ENCODE results near the gene FASTK.

DNA sequence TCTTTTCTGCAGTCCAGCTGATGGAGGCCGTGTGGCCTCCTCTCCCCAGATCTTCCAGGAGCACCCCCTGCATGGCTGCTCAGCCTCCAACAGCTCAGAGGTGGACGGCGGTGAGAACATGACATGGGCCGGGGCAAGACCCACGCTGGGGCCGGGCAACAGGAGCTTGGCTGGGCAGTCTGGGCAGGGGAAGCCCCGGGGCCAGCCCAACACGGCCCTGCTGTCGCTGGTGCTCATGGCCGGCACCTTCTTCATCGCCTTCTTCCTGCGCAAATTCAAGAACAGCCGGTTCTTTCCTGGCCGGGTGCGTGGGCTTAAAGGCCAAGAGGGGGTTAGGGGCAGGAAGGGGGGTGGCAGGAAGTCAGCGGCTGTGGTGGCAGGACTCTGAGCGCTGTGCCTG is 6.6 kb downstream of the FASTK start:
- TF ChIP-seq BHLHE40 (IDR thresholded peaks at IDR 0.05; ENCODE audit: borderline replicate concordance) (no peak), SP1 (IDR thresholded peaks at IDR 0.05) (no peak), FOXM1 (IDR thresholded peaks at IDR 0.05; ENCODE audit: borderline replicate concordance) (no peak), FOXA1 (IDR thresholded peaks at IDR 0.05) (no peak), FOXK2 (IDR thresholded peaks at IDR 0.05) (no peak)
- TF ChIP-seq, protein P1, sequence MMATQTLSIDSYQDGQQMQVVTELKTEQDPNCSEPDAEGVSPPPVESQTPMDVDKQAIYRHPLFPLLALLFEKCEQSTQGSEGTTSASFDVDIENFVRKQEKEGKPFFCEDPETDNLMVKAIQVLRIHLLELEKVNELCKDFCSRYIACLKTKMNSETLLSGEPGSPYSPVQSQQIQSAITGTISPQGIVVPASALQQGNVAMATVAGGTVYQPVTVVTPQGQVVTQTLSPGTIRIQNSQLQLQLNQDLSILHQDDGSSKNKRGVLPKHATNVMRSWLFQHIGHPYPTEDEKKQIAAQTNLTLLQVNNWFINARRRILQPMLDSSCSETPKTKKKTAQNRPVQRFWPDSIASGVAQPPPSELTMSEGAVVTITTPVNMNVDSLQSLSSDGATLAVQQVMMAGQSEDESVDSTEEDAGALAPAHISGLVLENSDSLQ (IDR thresholded peaks at IDR 0.05), result no peak

All from HEK293T (cell line).